Endothelial cell (in vitro differentiated cells): ENCODE results near the gene E2F2. TPM values are rescaled to one million over a fixed set of nuclear protein-coding genes. Genes with fewer than 3 reads are reported as not detected.

Experiments
- DNase-seq: peaks from one replicate; pipeline ENCODE4 v3.0.0; 2021; ENCODE audit warnings: low spot score
- H3K27ac Mint-ChIP-seq: one replicate; pipeline ENCODE4 v1.8.0; 2021; ENCODE audit warnings: mixed read lengths, inconsistent platforms; ENCODE audit not compliant: unreplicated experiment
- H3K27me3 Mint-ChIP-seq: one replicate; pipeline ENCODE4 v1.8.0; 2021; ENCODE audit warnings: mild to moderate bottlenecking, moderate library complexity, mixed read lengths, inconsistent platforms; ENCODE audit not compliant: unreplicated experiment
- H3K36me3 Mint-ChIP-seq: one replicate; pipeline ENCODE4 v1.8.0; 2021; ENCODE audit warnings: mild to moderate bottlenecking, low read depth, mixed read lengths, inconsistent platforms; ENCODE audit not compliant: unreplicated experiment
- H3K4me1 Mint-ChIP-seq: one replicate; pipeline ENCODE4 v1.8.0; 2021; ENCODE audit warnings: mild to moderate bottlenecking, mixed read lengths, inconsistent platforms; ENCODE audit not compliant: unreplicated experiment
- H3K4me3 Mint-ChIP-seq: one replicate; pipeline ENCODE4 v1.8.0; 2021; ENCODE audit warnings: mild to moderate bottlenecking, mixed read lengths, inconsistent platforms; ENCODE audit not compliant: unreplicated experiment
- H3K9me3 Mint-ChIP-seq: one replicate; pipeline ENCODE4 v1.8.0; 2021; ENCODE audit warnings: mixed read lengths, inconsistent platforms; ENCODE audit not compliant: unreplicated experiment
- total RNA-seq: library from RNA; stranded (reverse); fragmentation: NEBNext Ultra II Directional; extraction: Animal tissue kit (Norgen Biotek cat#: 25700); gene quantifications from one replicate; pipeline ENCODE4 v1.2.1, GENCODE V29; 2021; ENCODE audit not compliant: unreplicated experiment
- TF ChIP-seq, protein P1 (sequence below): fragments of 200-600 bp; sonication (generic); IDR thresholded peaks from one replicate; pipeline ENCODE4 v1.5.0; 2021; ENCODE audit warnings: antibody characterized with exemption; ENCODE audit not compliant: unreplicated experiment

E2F2 gene
- total RNA-seq, 1 donor from 2014 or later = 0.69 TPM

DNA sequence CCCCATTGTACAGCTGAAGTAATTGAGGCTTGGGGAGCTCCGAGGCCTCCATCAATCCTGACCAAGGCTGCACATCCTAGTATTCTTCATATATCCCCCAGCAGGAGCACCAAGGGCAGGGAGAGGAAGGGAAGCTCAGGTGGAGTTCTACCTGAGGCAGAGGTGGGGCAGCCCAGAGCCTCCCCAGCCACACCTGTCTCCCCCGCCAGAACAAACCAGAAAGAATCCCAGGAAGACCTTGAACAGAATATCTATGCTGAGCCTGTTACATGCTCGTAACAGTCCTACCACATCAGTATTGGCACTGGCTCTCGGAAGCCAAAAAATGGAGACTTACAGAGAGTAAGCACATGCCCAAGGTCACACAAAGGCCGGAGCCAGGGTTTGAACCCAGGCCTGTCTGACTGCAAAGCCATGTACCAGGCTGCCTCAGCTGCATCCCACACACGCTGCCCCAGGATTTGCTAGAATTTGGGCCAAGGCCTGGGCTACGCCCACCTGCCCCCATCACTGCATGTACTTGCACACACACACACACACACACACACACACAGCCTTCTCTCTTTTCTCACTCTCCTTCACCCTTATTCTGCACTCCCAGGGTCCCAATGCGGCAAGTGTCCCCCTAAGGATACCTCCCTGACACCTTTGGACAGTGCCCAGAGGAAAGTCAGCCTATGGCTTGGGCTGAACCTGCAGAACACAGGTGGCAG lies 4.5 kb downstream of the E2F2 start:
- Mint-ChIP-seq H3K27me3 (peaks cover 7% of the 10 kb centered on the region), H3K9me3 (no peaks in the 10 kb centered on the region), H3K4me1 (peaks cover 7% of the 10 kb centered on the region), H3K27ac (no peak overlapping the region), H3K36me3 (no peaks in the 10 kb centered on the region), H3K4me3 (no peak overlapping the region)
- no peak for DNase-seq
- TF ChIP-seq, protein P1, sequence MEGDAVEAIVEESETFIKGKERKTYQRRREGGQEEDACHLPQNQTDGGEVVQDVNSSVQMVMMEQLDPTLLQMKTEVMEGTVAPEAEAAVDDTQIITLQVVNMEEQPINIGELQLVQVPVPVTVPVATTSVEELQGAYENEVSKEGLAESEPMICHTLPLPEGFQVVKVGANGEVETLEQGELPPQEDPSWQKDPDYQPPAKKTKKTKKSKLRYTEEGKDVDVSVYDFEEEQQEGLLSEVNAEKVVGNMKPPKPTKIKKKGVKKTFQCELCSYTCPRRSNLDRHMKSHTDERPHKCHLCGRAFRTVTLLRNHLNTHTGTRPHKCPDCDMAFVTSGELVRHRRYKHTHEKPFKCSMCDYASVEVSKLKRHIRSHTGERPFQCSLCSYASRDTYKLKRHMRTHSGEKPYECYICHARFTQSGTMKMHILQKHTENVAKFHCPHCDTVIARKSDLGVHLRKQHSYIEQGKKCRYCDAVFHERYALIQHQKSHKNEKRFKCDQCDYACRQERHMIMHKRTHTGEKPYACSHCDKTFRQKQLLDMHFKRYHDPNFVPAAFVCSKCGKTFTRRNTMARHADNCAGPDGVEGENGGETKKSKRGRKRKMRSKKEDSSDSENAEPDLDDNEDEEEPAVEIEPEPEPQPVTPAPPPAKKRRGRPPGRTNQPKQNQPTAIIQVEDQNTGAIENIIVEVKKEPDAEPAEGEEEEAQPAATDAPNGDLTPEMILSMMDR = no peak

DNA sequence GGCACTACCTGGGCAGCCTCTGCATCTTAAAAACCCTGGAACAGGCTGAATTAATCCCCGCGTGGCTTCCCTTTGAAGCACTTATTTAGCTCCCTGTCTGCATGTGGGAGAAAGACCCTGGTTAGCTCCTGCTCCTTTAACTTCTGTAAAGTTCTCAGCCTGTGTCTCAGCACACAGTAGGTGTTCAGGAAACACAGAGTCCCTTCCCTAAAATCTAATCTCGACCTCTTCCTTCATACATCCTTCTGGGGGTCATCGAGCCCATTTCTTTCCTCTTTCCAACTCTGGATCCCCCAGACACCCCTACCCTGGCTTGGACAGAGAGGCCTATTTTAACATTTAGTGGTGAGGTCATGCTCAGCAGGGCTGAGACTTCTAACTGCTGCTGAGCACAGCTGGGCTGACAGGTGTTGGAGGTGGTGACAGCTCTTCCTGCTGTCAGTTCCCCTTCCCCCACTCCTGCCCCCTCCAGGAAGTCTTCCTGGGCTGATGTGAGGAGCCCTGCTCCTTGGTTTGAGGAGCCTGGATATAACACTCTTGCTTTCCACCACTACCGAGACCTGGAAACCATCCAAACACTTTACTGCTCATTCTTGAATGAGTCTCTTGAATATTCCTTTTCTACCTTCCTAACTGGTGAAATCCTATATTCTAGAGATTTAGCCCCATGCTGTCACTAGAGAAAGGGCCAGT lies 5.3 kb downstream of the E2F2 start:
- H3K4me1 Mint-ChIP-seq = peaks cover 7% of the 10 kb centered on the region
- no peak overlapping the region for H3K27ac Mint-ChIP-seq
- no peak overlapping the region for H3K4me3 Mint-ChIP-seq
- TF ChIP-seq, protein P1 = no peak
- H3K9me3 Mint-ChIP-seq = no peaks in the 10 kb centered on the region
- no peaks in the 10 kb centered on the region for H3K36me3 Mint-ChIP-seq
- peaks cover 7% of the 10 kb centered on the region for H3K27me3 Mint-ChIP-seq
- no peak for DNase-seq

DNA sequence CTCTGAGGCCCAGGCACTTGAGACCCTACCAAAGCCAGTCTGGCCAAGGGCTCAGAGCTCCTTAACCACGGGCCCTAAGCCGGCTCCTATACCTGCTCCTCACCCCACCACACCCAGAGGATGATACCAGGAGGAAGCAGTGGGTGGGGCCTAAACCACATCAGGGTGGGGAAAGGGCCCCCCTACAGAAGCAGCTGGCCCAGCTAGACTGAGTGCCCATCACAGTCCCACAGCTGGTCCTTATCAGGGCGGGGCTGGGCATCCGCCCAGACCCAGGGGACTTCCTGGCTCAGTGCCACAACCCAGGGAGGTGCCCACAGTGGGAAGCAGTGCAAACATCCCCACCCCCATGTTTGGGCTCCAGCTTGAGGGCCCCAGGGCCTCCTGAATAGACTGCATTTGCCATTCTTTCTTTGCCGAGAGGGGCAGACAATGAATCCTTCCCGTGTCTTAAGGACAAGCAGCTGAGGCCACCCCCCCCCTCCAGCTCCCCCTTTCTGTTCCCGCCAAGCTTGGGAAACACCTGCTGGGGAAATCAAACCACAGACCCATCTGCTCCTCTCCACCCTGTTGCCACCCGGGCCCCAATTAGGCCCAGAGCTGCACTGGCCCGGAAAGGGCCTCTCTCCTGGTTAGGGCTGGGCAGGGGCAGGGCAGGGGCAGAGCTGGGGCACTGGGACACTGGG lies 6.2 kb downstream of the E2F2 start:
- peaks cover 7% of the 10 kb centered on the region for H3K27me3 Mint-ChIP-seq
- no peak for DNase-seq

DNA sequence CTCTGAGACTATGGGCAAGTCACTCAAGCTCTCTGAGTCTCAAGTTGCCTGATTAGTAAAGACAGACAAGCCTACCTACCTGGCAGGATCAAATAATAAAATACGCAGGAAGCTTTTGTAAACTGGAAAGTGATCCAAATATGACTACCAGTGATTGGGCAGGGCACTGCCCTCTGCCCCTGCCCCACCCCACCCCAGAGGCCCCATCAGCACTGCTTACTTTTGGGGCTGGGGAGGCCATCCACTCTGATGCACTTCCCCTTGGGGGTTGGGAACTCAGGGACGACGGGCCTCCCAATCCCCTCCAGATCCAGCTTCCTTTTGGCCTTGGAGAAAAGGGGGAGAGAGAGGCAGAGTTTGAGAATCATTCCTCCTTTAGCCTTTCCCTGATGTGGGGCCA lies 6.9 kb downstream of the E2F2 start:
- Mint-ChIP-seq H3K4me1 (peaks cover 7% of the 10 kb centered on the region), H3K36me3 (no peaks in the 10 kb centered on the region), H3K9me3 (no peaks in the 10 kb centered on the region), H3K27ac (no peak overlapping the region), H3K4me3 (no peak overlapping the region), H3K27me3 (peaks cover 7% of the 10 kb centered on the region)
- DNase-seq = no peak
- TF ChIP-seq, protein P1 = no peak

More for the DNA sequence above, 6.2 kb downstream of the E2F2 start:
- Mint-ChIP-seq H3K36me3 (no peaks in the 10 kb centered on the region), H3K4me1 (peaks cover 7% of the 10 kb centered on the region), H3K4me3 (no peak overlapping the region), H3K9me3 (no peaks in the 10 kb centered on the region), H3K27ac (no peak overlapping the region)
- TF ChIP-seq, protein P1 = no peak
